GF-D8 (cell line): ENCODE measurements around the gene SH3BP4.

Source experiments
- DNase-seq: peaks from one replicate; lab custom pipeline; 2025; lab: John Stamatoyannopoulos, UW

SH3BP4 gene

GRCh38 chr2:234998404-234999211 lies 46.8 kb downstream of the SH3BP4 start:
- no peak for DNase-seq

GRCh38 chr2:234999740-235000425 lies 48.1 kb downstream of the SH3BP4 start:
- no peak for DNase-seq

- no peak for DNase-seq
Measured at GRCh38 chr2:235000426-235001236, 48.8 kb downstream of the SH3BP4 start.

GRCh38 chr2:235001237-235002133 lies 49.7 kb downstream of the SH3BP4 start:
- DNase-seq: no peak

- no peak for DNase-seq
Measured at GRCh38 chr2:235002198-235003095, 50.6 kb downstream of the SH3BP4 start.

- no peak for DNase-seq
Measured at GRCh38 chr2:235003096-235003775, 51.4 kb downstream of the SH3BP4 start.

- no peak for DNase-seq
Measured at GRCh38 chr2:235004329-235004903, 52.6 kb downstream of the SH3BP4 start.

- no peak for DNase-seq
Measured at GRCh38 chr2:235005023-235005422, 53.2 kb downstream of the SH3BP4 start.

- DNase-seq: no peak
Measured at GRCh38 chr2:235005603-235006259, 53.9 kb downstream of the SH3BP4 start.

- no peak for DNase-seq
Measured at GRCh38 chr2:235006461-235006860, 54.6 kb downstream of the SH3BP4 start.

- no peak for DNase-seq
Measured at GRCh38 chr2:235006986-235007385, 55.2 kb downstream of the SH3BP4 start.

GRCh38 chr2:235007664-235008457 lies 56.0 kb downstream of the SH3BP4 start:
- DNase-seq: no peak

- no peak for DNase-seq
Measured at GRCh38 chr2:235008584-235009044, 56.8 kb downstream of the SH3BP4 start.

GRCh38 chr2:235009081-235009480 lies 57.3 kb downstream of the SH3BP4 start:
- DNase-seq: no peak

- DNase-seq: no peak
Measured at GRCh38 chr2:235010117-235010714, 58.4 kb downstream of the SH3BP4 start.

- DNase-seq: no peak
Measured at GRCh38 chr2:235011607-235011928, 59.8 kb downstream of the SH3BP4 start.

- DNase-seq: no peak
Measured at GRCh38 chr2:235011929-235012631, 60.3 kb downstream of the SH3BP4 start.
